ENCODE data around the gene GPAT2. TPM values are rescaled to one million over a fixed set of nuclear protein-coding genes. Genes with fewer than 3 reads are reported as not detected.
A peak's percentile ranks its signal among the peaks of the same experiment; 100 is the strongest.

GPAT2 gene
- total and polyA plus RNA-seq, 2 of the 13 experiments (the other 11 are each of a cell fraction or from before 2014, with no cell fraction given) = not detected

DNA sequence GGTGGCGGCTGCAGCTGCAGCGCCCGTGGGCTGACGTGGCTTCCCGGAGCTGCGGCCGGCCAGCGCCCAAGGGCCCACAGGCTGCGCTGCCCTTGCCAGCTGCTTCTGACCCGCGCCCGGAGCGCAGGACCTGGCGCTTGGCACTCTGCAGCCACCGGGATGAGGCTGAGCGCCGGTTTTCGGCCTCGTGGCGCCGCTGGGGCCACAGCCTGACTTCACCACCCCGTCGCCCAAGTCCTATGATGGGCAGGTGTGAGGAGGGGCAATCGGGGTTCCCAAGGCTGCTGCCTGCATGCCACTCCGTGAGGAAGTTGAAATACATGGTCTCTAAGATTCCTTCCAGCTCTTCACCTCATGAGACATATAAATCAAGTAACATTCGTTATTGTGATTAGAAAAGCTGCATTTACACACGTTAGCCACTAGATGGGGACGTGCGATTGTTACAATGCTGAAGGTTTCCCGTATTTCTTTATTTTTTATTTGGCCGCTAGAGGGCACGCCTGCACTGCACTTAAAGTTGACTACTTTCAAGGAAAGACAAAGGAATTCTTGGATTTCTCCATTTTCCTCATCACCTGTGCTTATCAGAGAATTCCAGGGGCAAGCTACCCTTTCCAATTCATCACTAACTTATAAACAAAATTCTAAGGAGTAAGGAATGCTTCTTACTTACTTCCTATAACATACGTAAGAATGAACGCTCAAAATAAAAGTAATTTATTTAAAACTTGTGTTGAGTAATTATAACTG, 42.0 kb downstream of the GPAT2 start (continued):
- TF ChIP-seq BCL6 (CRISPR knock-in tag; IDR thresholded peaks at IDR 0.05) = peak; percentile 91
- TF ChIP-seq NAIF1 (CRISPR knock-in tag; IDR thresholded peaks at IDR 0.05; ENCODE audit: borderline replicate concordance) = 0 out of 2 replicates have a peak, but pooled peaks have one; percentile 11
- TF ChIP-seq ZNF547 (CRISPR knock-in tag; IDR thresholded peaks at IDR 0.05) = 0 out of 2 replicates have a peak, but pooled peaks have one; percentile 25
- peak; percentile 78 for TF ChIP-seq STAG1 (CRISPR knock-in tag; IDR thresholded peaks at IDR 0.05)
- 0 out of 2 replicates have a peak, but pooled peaks have one; percentile 2 for TF ChIP-seq SALL1 (CRISPR knock-in tag; IDR thresholded peaks at IDR 0.05)
- peak; percentile 81 for TF ChIP-seq HNRNPLL (IDR thresholded peaks at IDR 0.05; ENCODE audit: low read depth, low read length, poor library complexity, severe bottlenecking)
- 0 out of 2 replicates have a peak, but pooled peaks have one; percentile 17 for TF ChIP-seq NCOA2 (CRISPR knock-in tag; IDR thresholded peaks at IDR 0.05)
- TF ChIP-seq TBX3 (IDR thresholded peaks at IDR 0.05; ENCODE audit: borderline replicate concordance) = peak; percentile 8; the same call in 1 of the 2 replicates
- 0 out of 2 replicates have a peak, but pooled peaks have one; percentile 14 for TF ChIP-seq NFYB (CRISPR knock-in tag; IDR thresholded peaks at IDR 0.05)
- TF ChIP-seq, protein P1, sequence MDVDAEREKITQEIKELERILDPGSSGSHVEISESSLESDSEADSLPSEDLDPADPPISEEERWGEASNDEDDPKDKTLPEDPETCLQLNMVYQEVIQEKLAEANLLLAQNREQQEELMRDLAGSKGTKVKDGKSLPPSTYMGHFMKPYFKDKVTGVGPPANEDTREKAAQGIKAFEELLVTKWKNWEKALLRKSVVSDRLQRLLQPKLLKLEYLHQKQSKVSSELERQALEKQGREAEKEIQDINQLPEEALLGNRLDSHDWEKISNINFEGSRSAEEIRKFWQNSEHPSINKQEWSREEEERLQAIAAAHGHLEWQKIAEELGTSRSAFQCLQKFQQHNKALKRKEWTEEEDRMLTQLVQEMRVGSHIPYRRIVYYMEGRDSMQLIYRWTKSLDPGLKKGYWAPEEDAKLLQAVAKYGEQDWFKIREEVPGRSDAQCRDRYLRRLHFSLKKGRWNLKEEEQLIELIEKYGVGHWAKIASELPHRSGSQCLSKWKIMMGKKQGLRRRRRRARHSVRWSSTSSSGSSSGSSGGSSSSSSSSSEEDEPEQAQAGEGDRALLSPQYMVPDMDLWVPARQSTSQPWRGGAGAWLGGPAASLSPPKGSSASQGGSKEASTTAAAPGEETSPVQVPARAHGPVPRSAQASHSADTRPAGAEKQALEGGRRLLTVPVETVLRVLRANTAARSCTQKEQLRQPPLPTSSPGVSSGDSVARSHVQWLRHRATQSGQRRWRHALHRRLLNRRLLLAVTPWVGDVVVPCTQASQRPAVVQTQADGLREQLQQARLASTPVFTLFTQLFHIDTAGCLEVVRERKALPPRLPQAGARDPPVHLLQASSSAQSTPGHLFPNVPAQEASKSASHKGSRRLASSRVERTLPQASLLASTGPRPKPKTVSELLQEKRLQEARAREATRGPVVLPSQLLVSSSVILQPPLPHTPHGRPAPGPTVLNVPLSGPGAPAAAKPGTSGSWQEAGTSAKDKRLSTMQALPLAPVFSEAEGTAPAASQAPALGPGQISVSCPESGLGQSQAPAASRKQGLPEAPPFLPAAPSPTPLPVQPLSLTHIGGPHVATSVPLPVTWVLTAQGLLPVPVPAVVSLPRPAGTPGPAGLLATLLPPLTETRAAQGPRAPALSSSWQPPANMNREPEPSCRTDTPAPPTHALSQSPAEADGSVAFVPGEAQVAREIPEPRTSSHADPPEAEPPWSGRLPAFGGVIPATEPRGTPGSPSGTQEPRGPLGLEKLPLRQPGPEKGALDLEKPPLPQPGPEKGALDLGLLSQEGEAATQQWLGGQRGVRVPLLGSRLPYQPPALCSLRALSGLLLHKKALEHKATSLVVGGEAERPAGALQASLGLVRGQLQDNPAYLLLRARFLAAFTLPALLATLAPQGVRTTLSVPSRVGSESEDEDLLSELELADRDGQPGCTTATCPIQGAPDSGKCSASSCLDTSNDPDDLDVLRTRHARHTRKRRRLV (CRISPR knock-in tag; IDR thresholded peaks at IDR 0.05) = 0 out of 2 replicates have a peak, but pooled peaks have one; percentile 3
- 0 out of 2 replicates have a peak, but pooled peaks have one; percentile 38 for TF ChIP-seq KDM4B (CRISPR knock-in tag; IDR thresholded peaks at IDR 0.05)
- TF ChIP-seq PHF8 (CRISPR knock-in tag; IDR thresholded peaks at IDR 0.05) = peak; percentile 32; the same call in 1 of the 2 replicates
- TF ChIP-seq, protein P2, sequence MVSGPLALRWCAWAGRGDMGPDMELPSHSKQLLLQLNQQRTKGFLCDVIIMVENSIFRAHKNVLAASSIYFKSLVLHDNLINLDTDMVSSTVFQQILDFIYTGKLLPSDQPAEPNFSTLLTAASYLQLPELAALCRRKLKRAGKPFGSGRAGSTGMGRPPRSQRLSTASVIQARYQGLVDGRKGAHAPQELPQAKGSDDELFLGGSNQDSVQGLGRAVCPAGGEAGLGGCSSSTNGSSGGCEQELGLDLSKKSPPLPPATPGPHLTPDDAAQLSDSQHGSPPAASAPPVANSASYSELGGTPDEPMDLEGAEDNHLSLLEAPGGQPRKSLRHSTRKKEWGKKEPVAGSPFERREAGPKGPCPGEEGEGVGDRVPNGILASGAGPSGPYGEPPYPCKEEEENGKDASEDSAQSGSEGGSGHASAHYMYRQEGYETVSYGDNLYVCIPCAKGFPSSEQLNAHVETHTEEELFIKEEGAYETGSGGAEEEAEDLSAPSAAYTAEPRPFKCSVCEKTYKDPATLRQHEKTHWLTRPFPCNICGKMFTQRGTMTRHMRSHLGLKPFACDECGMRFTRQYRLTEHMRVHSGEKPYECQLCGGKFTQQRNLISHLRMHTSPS (CRISPR knock-in tag; IDR thresholded peaks at IDR 0.05; ENCODE audit: low read depth) = peak; percentile 40; the same call in 1 of the 2 replicates

All from HepG2 (cell line).